ENCODE measurements around the gene SLC26A8.
"Not testable (repeated sequence)": the region's sequence is repeated elsewhere in the genome, so short reads cannot be mapped to it uniquely, and the experiment has no call there.

The SLC26A8 gene

DNA sequence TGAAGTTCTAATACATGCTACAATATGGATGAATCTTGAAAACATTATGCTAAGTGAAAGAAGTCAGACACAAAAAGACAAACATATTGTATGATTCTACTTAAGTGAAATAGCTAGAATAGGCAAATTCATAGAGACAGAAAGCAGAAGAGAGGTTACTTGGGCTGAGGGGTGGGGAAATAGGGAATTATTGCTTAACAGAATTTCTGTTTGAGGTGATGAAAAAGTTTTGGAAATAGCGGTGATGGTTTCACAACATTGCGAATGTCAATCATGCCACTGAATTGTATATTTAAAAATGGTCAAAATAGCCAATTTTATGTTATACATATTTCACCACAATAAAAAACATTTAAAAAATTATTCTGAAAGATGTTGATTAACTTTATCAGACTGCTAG, 6.1 kb downstream of the SLC26A8 start:
- DNase-seq (ENCODE audit: low read depth in 3 of 3, low spot score in 1 of 3): no peak

DNA sequence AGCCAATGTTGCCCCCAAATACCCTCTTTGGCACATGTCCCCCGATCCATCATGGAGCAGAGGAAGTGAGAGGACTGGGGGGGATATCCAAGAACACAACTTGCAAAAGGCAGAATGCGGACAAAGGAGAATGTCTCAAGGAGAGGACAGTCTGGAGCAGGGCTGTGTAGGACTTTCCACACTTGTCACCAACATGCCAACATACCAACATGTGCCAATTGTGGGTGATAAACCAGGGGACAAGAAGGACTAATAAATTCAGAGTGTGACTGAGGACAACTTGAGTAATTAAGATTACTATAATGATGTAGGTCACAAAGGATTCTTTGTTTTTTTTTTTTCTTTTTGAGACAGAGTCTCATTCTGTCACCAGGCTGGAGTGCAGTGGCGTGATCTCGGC, 8.8 kb downstream of the SLC26A8 start:
- no peak for DNase-seq (ENCODE audit: low read depth in 3 of 3, low spot score in 1 of 3)

GRCh38 chr6:36000451-36000850, 24.0 kb downstream of the SLC26A8 start:
- DNase-seq (ENCODE audit: low read depth in 3 of 3, low spot score in 1 of 3): no peak

DNA sequence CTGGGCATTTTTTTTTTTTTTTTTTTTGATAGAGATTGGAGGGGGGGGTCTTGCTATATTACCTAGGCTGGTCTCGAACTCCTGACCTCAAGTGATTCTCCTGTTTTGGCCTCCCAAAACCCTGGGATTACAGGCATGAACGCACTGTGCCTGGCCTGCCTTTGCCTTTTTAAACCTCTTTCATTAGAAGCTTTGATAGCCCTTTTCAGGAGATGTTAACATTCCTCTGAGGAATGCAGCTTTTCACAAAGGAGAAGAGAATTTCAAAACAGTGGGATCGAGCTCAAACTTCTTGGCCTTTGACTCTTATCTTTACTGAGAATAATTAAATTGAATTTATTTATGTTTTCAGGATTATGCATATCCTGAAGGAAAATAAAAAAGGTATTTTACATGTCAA, 31.3 kb downstream of the SLC26A8 start:
- DNase-seq (ENCODE audit: low read depth in 3 of 3, low spot score in 1 of 3): no peak

DNA sequence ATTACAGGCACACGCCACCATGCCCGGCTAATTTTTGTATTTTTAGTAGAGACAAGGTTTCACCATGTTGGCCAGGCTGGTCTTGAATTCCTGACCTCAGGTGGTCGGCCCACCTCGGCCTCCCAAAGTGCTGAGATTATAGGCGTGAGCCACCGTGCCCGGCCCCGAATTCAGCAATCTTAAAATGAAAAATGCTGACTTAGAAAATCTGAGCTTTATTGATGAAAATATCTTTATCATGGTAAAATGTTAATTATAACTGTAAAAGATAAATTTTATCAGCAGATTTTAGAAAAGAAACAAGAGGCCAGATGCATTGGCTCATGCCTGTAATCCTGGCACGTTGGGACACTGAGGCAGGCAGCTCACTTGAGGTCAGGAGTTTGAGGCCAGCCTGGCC, 36.4 kb downstream of the SLC26A8 start:
- not testable (repeated sequence) for DNase-seq (ENCODE audit: low read depth in 3 of 3, low spot score in 1 of 3)

DNA sequence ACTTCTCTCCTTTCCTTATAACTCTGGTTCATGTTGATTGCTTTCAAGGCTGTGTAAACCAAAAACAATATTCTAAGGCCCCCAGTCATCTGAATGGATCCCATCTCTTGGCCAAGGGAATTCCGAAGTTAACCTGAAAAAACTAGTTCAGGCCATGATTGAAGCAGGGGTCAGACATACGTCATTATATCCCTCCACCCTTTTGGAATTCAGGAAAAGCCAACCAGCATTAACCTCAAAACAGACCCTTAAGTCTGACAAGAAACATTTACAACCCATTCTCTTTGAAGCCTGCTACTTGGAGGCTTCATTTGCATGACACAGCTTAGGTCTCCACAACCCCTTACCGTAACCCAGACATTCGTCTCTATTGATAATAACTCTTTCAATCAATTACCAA, 39.7 kb downstream of the SLC26A8 start:
- DNase-seq (ENCODE audit: low read depth in 3 of 3, low spot score in 1 of 3): no peak

- DNase-seq (ENCODE audit: low read depth in 3 of 3, low spot score in 1 of 3): no peak
Observed at GRCh38 chr6:35980991-35981645, 43.3 kb downstream of the SLC26A8 start.

GRCh38 chr6:35980126-35980525, 44.3 kb downstream of the SLC26A8 start:
- DNase-seq (ENCODE audit: low read depth in 3 of 3, low spot score in 1 of 3): not testable (repeated sequence)

GRCh38 chr6:35977308-35977707, 47.1 kb downstream of the SLC26A8 start:
- no peak for DNase-seq (ENCODE audit: low read depth in 3 of 3, low spot score in 1 of 3)

DNA sequence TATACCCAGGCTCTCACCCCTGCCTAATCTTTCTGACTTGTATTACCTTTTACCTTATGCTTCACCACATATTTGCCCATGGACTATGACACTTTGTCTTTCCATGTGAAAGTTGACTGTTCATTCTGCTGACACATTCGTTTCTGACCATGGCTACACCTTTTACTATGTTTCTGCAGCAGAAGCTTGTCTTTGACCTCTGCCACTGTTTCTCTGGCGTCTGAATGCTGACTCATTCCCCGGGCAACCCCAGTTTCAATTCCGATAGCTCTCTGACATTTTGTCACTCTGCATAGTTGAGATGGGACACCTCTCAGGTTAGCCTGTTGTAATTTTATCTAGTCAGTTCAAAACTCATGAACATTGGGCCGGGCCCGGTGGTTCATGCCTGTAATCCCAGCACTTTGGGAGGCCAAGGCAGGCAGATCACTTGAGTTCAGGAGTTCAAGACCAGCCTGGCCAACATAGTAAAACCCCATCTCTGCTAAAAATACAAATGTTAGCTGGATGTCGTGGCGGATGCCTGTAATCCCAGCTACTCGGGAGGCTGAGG, 50.7 kb downstream of the SLC26A8 start:
- no peak for DNase-seq (ENCODE audit: low read depth in 3 of 3, low spot score in 1 of 3)

DNA sequence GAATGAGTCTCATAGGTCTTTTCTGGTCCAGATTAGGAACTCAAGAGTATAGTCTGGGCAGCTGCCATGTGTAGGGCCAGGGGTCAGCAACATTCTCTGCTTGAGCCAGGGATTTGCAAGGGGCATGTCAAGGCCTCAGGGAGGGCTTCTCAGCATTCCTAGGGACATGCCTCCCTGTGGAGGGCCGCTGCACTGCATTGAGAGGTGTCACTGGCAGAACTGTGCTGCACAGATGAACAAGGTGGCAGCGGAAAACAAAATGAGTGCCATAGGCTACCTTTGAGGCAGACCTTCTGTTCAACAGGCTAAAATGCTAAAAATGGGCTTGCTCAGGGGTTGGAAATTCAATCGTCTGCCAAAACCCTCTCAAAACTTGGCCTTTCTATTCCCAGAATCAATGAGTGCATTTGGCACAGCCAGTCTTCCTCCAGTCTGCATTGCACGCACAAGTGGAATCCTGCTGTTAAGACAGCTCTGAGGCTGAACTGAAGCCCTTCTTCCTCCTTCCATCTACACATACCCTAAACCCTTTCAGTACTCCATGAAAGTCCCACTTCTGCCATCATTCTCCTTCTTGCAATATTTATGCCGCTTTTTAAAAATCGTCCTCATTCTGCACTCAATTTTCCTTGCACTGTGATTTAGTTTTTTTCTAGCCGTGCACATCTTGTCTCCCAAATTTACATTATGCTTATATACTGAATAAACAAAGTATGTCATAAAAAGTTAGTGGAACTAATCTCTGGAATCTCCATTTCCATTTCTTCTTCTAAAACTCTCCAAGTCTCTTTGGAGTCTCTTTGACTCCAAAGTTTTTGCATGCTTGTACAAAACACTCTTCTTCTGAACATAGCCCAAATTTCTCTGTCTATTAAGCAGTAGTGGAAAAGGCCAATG, 51.7 kb downstream of the SLC26A8 start:
- DNase-seq (ENCODE audit: low read depth in 3 of 3, low spot score in 1 of 3): no peak

DNA sequence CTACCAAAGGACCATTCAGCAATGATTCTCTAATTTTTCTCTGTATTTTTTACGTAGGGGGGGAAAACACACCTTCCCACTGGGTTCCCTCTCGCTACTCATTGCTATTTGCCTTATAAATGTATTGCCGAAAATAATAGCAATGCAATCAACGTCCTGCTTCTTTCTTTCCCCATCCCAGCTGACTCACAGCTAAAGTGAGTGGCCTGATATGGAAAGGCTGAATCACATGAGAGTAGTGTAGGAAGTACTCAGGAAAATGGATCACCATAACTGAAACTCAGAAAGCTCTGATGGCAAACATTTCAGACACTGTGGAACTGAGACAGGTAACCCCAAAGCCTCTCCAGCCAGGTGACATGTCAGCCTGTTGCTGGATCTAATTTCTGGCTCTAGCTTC, 54.3 kb downstream of the SLC26A8 start:
- DNase-seq (ENCODE audit: low read depth in 3 of 3, low spot score in 1 of 3): no peak

DNA sequence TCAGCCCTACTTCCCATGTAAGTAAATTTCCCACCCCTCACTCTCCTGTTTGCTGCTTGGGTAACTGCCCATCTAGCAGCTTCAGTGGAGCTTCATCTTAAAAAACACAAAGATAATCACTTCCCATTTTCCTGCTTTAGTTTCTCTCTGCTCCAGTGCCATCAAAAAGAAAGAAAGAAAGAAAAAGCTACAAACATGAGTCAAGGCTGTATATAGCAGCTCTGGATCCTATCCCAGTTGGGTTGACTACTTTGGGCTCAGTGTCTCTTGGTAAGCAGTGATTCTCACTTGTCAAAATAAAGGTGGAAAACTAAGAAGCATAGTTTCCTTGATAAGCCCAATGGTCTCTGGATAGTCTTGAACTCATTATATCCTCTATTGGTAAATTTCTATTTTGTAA, 54.8 kb downstream of the SLC26A8 start:
- DNase-seq (ENCODE audit: low read depth in 3 of 3, low spot score in 1 of 3): no peak

- no peak for DNase-seq (ENCODE audit: low read depth in 3 of 3, low spot score in 1 of 3)
Observed at GRCh38 chr6:35968821-35969220, 55.6 kb downstream of the SLC26A8 start.

DNA sequence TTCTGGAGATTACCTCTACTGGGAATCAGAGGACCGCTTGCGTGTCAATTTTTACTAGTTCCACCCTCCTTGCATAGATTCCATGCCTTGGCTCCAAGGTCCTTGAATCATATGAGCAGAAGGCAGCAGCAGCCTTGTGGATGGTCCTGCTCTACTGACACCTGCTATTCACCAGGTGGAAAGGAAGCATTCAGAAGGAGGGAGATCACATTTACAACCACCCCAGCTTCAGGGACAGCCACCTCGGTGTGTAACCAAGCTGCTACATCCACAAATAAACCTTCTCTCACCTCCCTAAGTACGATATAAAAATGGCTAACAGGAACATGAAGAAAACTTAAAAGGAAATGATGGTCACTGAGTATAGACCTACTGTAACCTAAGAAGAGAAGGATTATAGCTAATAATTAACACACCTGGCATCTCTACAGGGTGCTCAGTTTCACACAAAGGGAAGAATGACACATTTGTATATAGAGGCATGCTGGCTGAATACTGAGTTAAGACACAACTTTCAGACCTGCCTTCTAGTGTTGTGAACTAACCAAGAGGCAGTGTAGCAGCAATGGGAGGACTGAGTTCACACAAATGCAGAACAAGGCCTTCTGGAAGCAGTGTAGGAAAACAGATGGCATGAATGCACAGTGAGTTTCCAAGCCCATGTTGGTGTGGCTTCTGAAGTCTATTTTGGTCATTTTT, 57.2 kb downstream of the SLC26A8 start:
- no peak for DNase-seq (ENCODE audit: low read depth in 3 of 3, low spot score in 1 of 3)

DNA sequence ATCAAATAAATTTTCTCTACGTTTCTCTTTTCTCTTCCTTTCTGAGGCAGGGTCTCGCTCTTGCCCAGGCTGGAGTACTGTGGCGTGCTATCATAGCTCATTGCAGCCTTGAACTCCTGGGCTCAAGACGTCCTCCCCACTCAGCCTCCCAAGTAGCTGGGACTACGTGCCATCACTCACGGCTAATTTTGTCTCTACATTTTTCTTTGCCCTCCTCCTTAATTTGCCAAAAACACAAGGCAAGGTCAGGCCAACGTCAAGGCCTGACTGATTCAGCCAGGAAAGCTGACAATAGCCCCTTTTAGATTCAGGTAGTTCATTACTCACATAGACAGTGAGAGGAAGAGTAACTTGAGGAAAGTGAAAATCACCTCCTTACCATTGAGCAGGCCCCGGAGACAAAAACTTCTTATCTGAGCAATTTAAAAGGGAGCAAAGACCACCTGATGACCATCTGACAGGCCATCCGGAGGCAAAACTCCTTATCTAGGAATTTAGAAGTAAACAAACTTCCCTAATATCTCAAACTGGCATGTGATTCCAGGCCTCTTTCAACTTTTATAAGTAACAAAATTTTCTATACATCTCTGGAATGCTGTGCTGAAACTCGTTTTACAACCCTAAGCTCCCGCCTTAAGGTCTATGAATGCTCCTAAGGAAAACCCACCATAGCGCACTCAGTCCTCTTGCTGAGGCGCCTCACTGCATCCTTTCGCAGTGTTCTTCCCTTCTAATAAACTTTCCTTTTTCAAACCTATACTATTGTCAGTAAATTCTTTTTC, 61.5 kb downstream of the SLC26A8 start:
- no peak for DNase-seq (ENCODE audit: low read depth in 3 of 3, low spot score in 1 of 3)

GRCh38 chr6:35960187-35960586, 64.3 kb downstream of the SLC26A8 start:
- no peak for DNase-seq (ENCODE audit: low read depth in 3 of 3, low spot score in 1 of 3)

GRCh38 chr6:35955970-35956369, 68.5 kb downstream of the SLC26A8 start:
- DNase-seq (ENCODE audit: low read depth in 3 of 3, low spot score in 1 of 3): no peak

GRCh38 chr6:35955521-35955920, 68.9 kb downstream of the SLC26A8 start:
- no peak for DNase-seq (ENCODE audit: low read depth in 3 of 3, low spot score in 1 of 3)

DNA sequence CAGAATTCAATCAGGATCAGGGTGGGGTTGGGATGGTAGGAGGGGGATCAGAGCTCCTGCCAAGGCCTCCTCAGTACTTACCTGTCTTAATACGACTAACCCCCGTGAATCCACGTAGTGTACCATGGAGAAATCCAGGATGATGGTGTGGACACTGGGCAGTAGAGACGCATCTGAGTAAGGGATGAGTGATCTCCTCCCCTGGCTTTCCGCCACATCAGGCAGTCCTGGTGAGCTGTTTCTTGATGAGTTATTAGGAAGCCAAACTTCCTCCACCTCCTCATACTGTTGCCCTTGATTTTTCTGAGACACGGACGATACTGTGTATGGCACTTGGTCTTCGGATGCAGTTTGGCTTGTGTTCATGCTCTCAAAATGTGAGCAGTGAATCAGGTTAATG, 69.4 kb downstream of the SLC26A8 start:
- DNase-seq (ENCODE audit: low read depth in 3 of 3, low spot score in 1 of 3): no peak

DNA sequence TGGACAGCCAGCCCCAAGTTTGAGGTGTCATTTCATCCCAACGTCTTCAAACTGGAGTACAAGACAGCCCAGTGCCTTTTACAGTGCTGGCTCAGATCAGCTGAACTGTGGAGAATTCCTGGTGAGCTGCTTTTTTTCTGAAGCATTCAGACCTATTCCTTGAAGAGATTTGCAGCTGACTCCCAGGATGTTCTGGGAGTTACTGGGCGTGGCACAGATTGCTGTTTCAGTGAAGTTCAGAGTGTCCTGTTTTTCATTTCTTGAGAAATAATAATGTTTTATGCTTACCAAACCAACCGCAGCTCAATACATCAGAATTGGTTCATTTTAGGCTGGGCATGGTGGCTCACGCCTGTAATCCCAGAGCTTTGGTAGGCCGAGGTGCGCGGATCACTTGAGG, 70.1 kb downstream of the SLC26A8 start:
- DNase-seq (ENCODE audit: low read depth in 3 of 3, low spot score in 1 of 3): no peak
